PFSK-1 (cell line): ENCODE results near the gene KCNN1.

ENCODE experiments used
- FOXP2 ChIP-seq: optimal IDR thresholded peaks from 2 replicates; pipeline ENCODE3; 2011; ENCODE audit warnings: borderline replicate concordance, control low read depth, inconsistent platforms; ENCODE audit not compliant: insufficient read depth; ENCODE audit errors: extremely low read length, extremely low read depth
- POLR2AphosphoS5 ChIP-seq: IDR thresholded peaks from 2 replicates; pipeline ENCODE4 v1.6.1; 2012; ENCODE audit warnings: low read depth, mild to moderate bottlenecking, control low read depth, low read length, moderate library complexity
- SIN3A ChIP-seq: IDR thresholded peaks from 2 replicates; pipeline ENCODE4 v1.6.1; 2012; ENCODE audit warnings: mild to moderate bottlenecking, low read length, moderate library complexity, borderline replicate concordance; ENCODE audit not compliant: insufficient read depth
- TAF1 ChIP-seq: IDR thresholded peaks from 2 replicates; pipeline ENCODE4 v1.6.1; 2012; ENCODE audit warnings: low read length, control low read depth, borderline replicate concordance; ENCODE audit not compliant: insufficient read depth
- TF ChIP-seq, protein P1 (sequence below), 2 experiments: IDR thresholded peaks; 2 replicates each; pipeline versions ENCODE4 v1.6.1 to v1.8.0; 2011 to 2012; ENCODE audit warnings: low read depth in 2 of 2, low read length in 2 of 2, control low read depth in 1 of 2, inconsistent platforms in 1 of 2, mild to moderate bottlenecking in 1 of 2, moderate library complexity in 1 of 2; ENCODE audit not compliant: insufficient read depth in 1 of 2

KCNN1 gene

DNA sequence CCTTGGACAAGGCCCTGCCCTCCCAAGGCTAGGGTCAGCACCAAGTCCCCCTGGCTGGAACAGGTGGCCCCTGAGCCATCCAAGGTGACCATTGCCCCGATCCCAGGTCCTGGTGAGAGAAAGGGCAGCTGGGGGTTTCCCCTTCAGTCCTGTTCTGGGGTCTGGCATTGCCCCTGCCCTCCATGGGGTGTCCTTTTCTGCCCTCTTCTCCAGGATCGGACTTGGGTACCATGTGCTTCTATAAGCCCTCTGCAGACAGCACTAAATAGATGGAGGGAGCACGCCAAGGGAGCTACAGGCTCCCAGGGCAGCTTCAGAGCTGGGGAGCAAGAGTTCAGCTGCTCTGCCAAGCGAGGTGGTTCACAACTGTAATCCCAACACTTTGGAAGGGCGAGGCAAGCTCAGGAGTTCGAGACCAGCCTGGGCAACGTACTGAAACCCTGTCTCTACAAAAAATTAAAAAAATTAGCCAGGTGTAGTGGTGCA lies 13.5 kb upstream of the KCNN1 start:
- TF ChIP-seq POLR2AphosphoS5: no peak
- no peak for TF ChIP-seq TAF1
- TF ChIP-seq, protein P1, sequence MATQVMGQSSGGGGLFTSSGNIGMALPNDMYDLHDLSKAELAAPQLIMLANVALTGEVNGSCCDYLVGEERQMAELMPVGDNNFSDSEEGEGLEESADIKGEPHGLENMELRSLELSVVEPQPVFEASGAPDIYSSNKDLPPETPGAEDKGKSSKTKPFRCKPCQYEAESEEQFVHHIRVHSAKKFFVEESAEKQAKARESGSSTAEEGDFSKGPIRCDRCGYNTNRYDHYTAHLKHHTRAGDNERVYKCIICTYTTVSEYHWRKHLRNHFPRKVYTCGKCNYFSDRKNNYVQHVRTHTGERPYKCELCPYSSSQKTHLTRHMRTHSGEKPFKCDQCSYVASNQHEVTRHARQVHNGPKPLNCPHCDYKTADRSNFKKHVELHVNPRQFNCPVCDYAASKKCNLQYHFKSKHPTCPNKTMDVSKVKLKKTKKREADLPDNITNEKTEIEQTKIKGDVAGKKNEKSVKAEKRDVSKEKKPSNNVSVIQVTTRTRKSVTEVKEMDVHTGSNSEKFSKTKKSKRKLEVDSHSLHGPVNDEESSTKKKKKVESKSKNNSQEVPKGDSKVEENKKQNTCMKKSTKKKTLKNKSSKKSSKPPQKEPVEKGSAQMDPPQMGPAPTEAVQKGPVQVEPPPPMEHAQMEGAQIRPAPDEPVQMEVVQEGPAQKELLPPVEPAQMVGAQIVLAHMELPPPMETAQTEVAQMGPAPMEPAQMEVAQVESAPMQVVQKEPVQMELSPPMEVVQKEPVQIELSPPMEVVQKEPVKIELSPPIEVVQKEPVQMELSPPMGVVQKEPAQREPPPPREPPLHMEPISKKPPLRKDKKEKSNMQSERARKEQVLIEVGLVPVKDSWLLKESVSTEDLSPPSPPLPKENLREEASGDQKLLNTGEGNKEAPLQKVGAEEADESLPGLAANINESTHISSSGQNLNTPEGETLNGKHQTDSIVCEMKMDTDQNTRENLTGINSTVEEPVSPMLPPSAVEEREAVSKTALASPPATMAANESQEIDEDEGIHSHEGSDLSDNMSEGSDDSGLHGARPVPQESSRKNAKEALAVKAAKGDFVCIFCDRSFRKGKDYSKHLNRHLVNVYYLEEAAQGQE (IDR thresholded peaks at IDR 0.05; ENCODE audit: insufficient read depth in 1 of 2, low read depth in 2 of 2, low read length in 2 of 2): no peak
- no peak for TF ChIP-seq SIN3A
- no peak for TF ChIP-seq FOXP2

DNA sequence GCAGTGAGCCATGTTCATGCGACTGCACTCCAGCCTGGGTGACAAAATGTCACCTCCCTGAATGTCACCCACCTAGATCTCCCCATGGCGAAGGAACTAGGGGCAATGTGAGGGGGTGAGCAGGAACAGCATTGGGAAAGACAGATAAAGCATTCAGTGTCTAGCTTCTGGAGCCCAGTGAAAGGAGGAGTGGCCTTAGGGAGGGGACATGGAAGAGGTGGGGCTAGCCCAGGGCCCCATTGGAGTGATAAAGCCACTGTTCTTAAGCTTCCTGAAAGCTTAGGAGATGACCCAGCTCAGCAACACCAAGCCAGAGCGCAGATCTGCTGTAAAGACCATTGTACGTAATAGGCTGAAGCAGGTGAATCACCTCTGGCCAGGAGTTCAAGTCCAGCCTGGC lies 13.0 kb upstream of the KCNN1 start:
- TF ChIP-seq POLR2AphosphoS5: no peak
- TF ChIP-seq SIN3A: no peak
- TF ChIP-seq FOXP2: no peak
- TF ChIP-seq, protein P1 (IDR thresholded peaks at IDR 0.05; ENCODE audit: insufficient read depth in 1 of 2, low read depth in 2 of 2, low read length in 2 of 2): no peak

DNA sequence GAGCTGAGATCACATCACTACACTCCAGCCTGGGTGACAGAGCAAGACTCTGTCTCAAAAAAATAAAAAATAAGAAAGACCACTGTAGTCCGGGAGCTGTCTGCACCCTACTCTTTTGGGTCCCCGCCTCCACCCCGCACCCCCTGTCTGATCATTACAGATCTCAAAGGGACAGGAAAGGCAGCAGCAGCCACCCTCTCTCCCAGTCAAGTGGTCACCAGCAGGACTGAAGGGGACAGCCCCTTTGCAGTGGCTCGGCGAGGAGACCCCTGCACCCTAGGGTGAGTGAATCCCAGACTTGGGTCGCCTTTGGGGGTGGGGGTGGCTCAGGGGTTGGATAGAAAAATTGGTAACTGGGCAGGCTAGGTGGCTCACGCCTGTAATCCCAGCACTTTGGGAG lies 12.5 kb upstream of the KCNN1 start:
- TF ChIP-seq, protein P1 (IDR thresholded peaks at IDR 0.05; ENCODE audit: insufficient read depth in 1 of 2, low read depth in 2 of 2, low read length in 2 of 2): no peak
- no peak for TF ChIP-seq FOXP2
- no peak for TF ChIP-seq POLR2AphosphoS5
- no peak for TF ChIP-seq TAF1
- TF ChIP-seq SIN3A: no peak

DNA sequence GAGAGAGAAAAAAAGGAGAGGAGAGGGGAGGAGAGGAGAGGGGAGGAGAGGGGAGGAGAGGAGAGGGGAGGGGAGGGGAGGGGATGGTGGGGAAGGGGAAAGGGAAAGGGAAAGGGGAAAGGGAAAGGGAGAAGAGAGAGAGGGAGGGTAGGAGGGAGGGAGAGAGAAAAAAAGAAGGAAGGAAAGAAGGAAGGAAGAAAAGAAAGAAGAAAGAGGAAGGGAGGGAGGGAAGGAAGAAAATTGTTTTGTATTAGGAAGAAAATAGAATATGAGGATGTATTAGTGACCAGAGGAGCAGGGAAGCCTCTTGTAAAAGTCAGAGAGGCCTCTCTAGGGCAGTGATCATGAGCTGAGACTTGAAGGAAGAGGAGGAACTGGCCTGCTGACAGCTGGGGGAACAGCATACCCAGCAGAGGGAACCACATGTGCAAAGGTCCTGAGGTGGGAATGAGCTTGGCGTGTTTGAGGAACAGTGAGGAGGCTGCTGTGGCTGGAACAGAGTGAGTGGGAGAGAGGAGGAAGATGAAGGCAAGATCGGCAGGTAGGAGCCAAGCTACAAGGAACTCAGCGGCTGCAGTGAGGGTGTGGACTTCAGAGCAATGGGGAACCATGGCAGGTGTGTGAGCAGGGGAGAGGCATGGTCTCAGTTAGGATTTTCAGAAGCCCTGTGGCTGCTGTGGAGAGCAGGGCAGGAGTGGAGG lies 9.6 kb upstream of the KCNN1 start:
- TF ChIP-seq, protein P1 (IDR thresholded peaks at IDR 0.05; ENCODE audit: insufficient read depth in 1 of 2, low read depth in 2 of 2, low read length in 2 of 2): no peak
- TF ChIP-seq POLR2AphosphoS5: no peak
- no peak for TF ChIP-seq FOXP2
- no peak for TF ChIP-seq TAF1
- TF ChIP-seq SIN3A: no peak
